COLO668 (cell line): ENCODE measurements around the gene EEIG2.
A peak's percentile ranks its signal among the peaks of the same experiment; 100 is the strongest.
"Not testable (repeated sequence)": the region's sequence is repeated elsewhere in the genome, so short reads cannot be mapped to it uniquely, and the experiment has no call there.

Experiments used
- DNase-seq: peaks from one replicate; lab custom pipeline; 2025; ENCODE audit not compliant: unreplicated experiment; lab: John Stamatoyannopoulos, UW

EEIG2 gene

DNA sequence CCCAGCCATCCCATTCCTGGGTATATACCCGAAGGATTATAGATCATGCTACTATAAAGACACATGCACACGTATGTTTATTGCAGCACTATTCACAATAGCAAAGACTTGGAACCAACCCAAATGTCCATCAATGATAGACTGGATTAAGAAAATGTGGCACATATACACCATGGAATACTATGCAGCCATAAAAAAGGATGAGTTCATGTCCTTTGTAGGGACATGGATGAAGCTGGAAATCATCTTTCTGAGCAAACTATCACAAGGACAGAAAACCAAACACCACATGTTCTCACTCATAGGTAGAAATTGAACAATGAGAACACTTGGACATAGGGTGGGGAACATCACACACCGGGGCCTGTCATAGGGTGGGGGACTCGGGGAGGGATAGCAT, 12.4 kb upstream of the EEIG2 start:
- not testable (repeated sequence) for DNase-seq

DNA sequence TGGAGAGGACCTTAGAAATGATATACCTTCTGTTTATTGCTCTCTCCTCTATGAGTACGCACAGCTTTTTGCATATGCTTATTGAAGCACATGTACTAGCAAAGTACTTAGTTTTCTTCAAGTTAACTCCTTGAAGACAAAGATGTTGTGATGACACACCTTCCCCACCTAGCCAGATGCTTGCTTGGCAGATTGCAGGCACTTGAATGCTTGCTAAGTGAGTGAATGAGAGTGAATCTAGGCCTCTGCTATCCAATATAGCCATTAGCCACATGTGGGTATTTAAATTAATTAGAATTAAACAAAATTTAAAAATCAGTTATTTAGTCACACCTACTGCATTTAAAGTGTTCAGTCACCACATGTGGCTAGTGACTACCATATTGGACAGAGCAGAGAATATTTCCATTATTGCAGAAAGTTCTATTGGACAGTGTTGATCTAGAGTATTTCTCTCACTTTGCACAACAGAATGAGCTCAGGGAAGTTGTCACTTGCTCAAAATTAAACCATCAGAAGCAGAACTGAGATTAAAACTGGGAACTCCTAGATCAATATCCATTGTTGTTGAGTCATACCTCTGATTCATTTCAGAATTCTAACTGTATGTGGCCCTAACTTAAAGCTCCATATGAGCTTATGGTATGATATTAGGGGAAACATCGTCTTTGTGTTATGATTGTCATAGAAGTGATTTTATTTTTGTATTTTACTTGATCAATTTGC, 8.6 kb upstream of the EEIG2 start:
- no peak for DNase-seq

DNA sequence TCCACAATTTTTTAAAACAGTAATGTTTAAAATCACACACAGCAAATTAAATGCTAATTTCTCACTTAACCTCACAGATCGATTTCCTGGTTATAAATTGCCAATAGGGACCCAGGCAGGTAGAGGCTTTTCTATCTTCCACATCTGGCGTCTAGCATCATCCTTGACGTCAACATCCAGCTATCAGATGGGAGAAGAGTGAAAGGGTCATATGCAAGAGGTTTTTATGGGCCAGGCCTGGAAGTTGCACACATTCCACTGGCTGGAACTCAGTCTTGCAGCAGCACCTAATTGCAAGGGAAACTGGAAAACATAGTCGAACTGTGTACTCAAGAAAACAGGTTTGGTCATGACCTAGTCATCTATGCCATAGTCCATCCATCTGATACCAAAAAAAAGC, 6.0 kb upstream of the EEIG2 start:
- no peak for DNase-seq

DNA sequence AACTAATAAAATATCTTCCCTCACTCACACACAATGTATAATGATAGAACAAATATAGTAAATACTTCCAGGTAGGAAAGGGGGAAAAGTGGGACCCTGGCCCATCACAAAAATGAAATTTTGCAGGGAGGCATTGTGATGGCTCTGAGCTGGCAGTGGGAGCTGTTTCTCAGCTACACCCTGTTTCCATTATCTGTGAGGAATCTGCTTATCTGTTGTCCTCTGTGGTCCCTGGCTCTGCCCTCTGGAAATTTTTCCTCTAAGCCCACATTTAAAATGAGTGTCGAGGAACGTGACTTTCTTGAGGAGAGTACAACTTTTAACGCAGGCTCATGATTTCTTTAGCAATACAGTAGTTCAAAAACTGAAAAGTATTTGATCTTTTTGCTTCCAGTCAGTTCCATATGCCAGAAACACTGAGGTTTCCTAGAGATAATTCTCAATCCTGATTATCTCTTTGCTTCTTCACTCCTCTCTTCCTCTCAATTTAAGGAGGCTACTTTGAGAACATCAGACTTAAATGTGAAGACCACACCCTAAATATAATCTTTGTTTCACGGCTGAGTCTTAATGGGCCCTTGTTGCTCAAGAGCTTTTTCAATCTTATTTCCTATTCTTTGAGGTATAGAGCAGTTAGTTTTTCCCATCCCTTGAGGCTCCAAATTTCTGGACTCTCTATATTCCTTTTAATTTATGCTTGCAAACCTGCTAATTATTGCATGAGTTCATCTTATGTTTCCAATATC, 5.0 kb upstream of the EEIG2 start:
- DNase-seq, result no peak

DNA sequence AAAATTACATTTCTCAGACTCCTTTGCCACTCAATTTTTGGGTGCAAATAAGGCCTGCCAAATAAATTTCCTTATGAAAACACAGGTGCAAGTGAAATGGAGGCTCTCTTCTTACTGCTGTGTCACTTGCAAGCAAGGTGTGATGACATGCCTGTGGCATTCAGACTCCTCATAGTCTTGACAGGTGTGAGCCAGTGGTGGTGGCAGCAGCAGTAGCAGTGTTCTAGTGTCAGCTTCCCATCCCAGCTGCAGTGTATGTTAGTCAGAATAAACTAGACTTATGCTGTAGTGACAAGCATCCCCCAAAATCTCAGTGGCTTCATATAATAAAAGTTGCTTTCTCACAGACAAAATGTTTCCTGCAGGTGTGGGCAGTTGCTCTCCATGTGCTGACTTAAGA, 3.8 kb upstream of the EEIG2 start:
- no peak for DNase-seq

DNA sequence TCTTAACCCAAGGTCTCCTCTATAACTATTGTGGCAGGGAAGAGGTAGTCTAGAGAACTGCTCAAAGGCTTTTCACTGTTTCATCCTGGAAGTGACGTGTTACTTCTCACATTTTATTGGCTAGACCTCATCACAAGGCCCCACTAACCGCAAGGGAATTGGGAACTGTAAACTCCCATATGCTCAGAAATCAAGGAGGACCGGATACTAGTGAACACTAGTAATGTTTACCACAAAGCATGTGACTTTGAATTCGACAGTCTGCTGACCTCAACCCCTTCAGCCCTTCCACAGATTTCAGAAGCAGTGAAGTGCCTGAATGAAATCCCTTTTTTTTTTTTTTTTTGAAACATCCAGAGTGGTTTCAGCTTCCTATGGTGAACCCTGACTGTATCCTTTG, 3.4 kb upstream of the EEIG2 start:
- DNase-seq, result no peak

DNA sequence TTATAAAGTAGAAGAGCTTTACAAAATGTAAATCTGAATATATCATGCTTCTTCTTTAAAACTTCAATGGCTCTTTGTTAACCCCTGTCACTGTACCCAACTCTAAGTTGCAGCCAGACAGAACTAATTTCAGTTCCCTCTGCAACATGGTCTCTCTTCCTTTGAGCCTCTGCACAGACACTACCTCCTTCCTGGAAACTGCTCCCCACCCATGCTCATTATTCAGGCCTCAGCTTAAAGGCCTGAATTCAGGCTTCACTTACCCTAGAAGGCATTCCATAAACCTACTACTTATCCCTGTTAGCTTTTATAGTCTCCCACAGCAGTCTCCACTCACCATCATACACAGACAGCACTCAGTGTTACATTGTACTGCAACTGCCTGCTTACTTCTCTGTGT, 2.6 kb upstream of the EEIG2 start:
- DNase-seq, result no peak

DNA sequence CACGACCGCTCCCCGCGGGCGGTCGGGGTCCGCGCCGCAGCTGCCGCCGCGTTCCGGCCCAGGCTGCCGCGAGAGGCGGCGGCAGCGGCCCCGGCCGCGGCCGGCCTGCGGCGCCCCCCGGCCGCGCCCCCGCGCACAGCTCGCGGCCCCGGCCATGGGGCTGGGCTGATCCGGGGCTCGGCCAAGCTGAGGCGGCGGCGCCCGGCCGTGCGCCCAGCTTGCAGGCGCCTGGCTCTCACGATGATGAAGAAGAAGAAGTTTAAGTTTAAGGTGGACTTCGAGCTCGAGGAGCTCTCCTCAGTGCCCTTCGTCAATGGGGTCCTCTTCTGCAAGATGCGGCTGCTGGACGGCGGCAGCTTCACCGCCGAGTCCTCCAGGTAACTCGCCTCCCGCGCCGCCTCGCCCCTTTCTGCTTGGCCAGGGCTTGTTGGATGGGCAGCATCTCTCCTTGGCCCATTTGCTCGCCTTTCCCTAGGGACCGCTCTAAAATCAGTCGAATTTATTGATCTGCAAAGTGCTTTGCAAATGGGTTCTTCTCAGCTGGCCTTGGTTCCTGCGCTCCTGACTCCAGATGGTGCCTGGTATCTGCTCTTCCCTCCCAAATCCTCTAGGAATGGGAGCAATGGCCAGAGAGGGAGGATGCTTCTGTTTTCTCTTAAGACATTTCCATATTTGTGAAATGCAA, 431 bp downstream of the EEIG2 start:
- peak; percentile 72 for DNase-seq

DNA sequence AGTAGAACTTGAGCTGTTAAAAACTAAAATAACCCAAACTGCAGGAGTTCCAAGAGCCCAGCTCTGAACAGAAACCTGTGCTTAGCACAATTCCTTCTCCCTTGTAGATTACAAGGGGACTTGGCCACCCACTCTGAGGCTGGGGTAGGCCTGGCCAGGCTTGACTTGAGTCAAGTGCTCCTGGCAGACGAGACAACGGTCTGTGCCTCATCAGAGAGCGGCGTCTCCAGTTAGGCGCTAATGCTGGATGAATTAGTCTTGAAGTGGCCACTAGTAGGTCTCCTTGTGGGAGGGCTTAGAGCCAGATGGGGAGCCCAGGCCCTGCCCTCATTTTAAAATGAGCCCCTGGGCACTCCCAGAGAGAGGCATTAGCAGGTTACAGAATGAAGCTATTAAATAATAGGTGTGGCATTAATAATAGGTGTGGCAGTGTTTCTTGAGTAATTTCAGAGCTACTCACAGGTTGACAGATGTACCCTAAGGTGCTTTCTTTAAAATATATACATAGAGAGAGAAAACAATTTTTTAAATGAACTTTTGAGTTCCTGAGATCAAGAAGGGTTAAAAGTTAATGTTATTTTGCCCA, 1.1 kb downstream of the EEIG2 start:
- DNase-seq, result peak; percentile 57

DNA sequence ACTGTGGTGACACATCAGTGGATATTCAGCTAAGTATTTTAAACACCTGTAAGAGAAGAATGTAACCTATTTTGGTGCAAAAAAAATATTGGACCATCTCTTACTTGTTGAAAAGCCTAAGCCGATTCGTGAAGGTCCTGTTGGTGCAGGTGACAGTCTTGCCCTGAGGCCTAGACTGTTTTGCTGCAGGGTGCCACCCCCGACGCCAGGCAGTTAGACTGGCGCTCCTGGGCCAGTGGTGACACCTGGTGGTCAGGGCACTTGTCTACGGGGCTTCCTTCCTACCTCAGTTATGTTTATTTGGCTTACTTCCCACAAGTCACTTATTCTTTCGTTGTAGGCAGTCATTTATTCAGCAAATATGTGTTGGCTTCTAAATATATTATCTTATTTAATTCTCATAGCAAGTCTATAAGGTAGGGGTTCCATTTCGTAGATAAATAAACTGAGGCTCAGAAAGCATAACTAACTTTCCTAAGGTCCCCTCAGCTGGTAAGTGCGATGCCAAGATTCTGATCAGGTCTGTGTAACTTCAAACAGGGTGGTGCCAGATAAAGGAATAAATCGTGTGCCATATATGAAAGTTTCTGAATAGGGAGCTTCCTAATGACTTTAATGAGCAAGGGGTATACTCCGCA, 1.9 kb downstream of the EEIG2 start:
- peak; percentile 92 for DNase-seq

DNA sequence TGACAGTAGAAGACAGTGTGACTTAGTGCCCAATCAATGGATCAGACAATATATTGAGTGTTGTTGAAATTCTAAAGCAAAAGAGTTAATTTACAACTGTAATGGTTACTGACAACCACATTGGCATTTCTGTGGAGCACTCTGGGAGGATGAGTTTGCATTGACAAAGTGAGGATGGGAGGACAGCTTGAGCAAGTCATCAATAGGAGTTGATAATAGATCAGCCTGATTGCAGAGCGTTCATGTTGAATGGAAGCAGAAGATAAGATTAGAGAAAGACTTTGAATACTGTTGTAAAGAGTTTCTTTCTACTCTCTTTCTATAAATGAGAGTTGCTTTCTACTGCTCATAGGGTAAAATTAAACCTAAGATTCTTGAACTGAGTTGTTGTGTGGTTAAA, 3.9 kb downstream of the EEIG2 start:
- DNase-seq, result no peak

DNA sequence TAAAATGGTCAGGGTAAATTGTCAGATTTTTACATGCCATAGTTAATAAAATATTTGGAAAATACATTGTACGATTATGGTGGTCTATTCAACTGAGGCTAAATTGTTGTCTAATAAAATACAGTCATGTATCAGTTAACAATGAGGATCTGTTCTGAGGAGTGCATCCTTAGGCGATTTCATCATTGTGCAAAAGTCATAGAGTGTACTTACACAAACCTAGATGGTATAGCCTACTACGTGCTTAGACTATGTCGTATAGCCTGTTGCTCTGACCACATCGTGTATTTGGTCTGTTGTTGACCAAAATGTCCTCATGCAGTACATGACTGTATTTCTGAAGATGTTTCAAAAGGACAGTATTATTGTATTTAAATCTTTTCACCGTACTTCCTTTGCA, 5.2 kb downstream of the EEIG2 start:
- no peak for DNase-seq

DNA sequence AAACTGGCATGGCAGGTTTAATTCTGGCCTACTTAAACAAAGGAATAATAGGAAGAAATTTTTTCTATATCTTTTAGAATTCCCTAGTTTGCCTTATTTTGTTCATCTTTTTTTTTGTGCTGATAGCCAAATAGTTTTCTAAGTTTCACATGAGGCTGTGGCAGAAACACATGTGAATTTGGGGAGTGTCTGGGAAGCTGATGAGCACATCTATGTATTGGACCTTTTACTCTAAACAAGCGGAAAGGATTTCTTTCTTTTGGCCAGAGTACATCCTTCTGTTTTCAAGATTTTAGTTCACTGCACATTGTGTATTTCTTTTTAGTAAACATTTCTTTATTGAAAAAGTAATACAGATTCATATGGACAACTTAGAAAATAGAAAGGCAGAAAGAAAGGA, 5.6 kb downstream of the EEIG2 start:
- DNase-seq, result no peak

DNA sequence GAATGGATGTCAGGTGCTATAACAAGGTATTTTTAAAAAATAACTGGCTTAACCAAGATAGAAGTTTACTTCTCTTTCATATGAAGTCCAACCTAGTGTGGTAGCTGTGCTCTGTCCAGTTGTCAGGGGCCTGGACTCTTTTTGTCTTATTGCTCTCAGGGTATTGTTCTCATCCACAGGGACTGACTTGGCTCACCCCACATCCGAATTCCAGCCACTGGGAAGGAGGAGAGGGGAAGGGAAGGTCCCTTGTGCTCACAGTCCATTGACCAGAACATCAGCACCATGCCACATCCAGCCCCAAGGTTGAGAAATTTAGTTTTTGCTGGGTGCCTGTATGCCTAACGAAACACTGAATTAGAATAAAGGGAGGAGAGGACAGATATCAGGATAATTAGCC, 8.7 kb downstream of the EEIG2 start:
- no peak for DNase-seq

DNA sequence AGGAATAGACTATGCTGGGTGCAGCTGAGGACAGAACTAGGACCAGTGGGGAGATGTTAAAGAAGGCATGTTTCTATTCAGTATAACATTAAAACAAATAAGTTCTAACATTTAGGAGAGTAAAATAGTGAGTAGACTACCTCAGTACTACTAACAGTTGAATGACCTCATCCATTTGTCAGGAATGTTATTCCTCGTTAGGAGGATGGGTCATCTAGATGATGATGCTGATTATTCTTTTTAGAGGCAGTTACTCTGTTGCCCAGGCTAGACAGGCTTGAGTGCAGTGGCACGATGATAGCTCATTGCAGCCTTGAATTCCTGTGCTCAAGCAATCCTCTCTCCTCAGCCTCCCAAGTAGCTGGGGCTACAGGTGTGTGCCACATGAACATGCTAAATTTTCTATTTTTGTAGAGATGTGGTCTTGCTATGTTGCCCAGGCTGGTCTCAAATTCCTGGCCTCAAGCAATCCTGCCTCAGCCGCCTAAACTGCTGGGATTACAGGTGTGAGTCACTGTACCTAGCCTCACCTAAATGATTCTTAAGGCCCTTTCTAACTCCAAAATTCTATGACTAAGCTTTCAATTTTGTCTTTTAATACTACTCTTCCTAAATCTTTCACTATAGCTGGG, 9.3 kb downstream of the EEIG2 start:
- no peak for DNase-seq

DNA sequence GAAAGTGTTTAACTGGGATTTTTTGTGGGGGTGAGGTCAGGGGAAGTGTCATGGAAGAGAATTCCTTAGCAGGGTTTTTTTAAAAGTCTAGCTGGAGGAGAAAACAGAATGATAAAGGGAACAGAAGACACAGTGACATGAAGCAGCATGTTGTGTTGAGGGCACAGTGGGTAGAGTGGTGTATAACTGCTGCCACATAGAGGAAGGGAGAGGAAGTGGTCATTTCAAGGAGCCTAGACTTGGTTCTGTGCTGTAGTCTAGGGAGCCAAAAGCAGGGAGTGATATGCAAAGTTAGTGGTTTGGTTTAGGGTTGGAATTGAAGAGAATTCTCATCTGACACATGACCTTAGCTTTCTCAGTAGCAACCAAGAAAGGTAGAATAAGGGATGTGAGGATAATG, 10.2 kb downstream of the EEIG2 start:
- DNase-seq, result no peak

DNA sequence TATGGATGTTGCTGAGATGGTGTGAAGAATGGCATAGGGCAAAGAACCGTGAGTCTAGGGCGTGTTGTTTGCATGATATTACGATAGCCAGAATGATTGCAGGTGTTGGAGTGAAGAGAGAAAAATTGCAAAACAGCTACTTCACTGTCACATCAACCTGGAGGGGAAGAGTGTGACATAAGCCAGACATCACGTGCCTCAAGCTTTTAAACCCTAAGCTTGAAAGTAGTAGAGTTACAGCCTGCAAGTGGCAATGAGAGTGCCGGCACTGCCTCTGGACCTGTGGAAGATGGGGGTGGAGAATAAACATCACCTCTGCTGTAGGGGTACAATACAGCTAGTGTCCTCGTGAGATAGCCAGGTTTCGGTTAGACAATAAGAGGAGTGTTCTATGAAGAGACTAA, 11.1 kb downstream of the EEIG2 start:
- DNase-seq, result no peak

DNA sequence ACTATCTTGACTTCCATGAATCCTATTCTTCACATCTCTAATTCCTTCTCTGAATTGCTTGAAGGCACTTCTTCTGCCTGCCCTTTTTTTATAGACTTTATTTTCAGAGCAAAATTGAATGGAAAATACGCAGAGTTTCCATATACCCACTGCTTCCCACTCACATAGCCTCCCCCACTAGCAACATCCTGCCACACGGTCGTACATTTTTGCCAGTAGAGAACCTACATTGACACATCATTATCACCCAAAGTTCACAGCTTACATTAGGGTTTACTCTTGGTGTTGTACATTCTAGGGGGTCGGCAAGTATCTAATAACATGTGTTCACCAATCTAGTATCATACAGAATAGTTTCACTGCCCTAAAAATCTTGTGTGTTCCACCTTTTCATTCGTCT, 12.3 kb downstream of the EEIG2 start:
- no peak for DNase-seq

DNA sequence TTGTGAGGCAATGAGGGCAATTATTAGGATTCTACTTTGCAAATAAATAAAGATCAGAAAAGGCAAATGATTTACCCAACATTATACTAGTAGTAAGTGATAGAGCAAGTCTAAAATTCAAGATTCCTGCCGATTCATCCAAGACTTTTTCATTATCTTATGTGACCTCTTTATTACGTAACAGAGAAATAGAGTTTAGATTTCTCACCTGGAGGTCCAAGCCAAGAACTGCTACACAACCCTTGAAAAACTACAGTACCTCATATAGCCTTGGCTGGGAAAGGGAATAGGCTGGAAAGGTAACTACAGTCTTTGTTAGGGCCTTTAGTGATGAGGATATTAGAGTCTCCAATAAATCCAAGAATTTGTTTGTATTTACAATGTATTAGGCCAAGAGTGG, 13.3 kb downstream of the EEIG2 start:
- DNase-seq, result no peak

DNA sequence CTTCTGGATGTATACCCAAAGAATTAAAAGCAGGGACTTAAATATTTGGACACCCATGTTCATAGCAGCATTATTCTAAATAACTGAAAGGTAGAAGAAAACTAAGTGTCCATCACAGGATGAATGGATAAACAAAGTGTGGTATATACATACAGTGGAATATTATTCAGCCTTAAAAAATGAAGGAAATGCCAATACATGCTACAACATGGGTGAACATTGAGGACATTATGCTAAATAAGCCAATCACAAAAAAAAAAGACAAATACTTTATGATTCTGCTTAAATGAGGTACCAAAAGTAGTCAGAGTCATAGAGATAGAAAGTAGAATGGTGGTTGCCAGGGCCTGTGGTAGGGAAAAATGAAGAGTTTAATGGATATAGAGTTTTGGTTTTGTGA, 14.1 kb downstream of the EEIG2 start:
- DNase-seq, result no peak

DNA sequence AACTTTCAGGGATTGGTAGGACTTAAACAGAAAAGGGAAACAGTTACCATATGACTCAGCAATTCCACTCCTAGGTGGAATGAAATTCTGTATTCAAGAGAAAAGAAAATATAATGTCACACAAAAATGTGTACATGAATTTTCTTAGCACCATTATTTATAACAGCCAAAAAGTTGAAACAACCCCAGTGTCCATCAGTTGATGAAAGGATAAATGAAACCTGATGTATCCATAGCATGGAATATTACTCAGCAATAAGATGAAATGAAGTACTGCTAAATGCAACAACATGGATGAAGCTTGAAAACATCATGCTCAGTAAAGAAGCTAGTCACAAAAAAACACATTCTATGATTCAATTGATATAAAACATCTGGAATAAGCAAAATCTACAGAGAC, 15.5 kb downstream of the EEIG2 start:
- no peak for DNase-seq
